HG02885 (cell line): ENCODE data around the gene SS18L1.
"Not testable (repeated sequence)": the region's sequence is repeated elsewhere in the genome, so short reads cannot be mapped to it uniquely, and the experiment has no call there.

ENCODE experiments used
- ATAC-seq: cut with Tn5 transposase; IDR thresholded peaks from one replicate; pipeline ENCODE4 v1.9.1; 2021; ENCODE audit warnings: mild to moderate bottlenecking; ENCODE audit not compliant: unreplicated experiment, poor library complexity

SS18L1 gene, protein sequence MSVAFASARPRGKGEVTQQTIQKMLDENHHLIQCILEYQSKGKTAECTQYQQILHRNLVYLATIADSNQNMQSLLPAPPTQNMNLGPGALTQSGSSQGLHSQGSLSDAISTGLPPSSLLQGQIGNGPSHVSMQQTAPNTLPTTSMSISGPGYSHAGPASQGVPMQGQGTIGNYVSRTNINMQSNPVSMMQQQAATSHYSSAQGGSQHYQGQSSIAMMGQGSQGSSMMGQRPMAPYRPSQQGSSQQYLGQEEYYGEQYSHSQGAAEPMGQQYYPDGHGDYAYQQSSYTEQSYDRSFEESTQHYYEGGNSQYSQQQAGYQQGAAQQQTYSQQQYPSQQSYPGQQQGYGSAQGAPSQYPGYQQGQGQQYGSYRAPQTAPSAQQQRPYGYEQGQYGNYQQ

GRCh38 chr20:62143081-62143956 is at the start of gene SS18L1, which contains the start of gene PSMA7:
TSS of gene SS18L1 (plus strand) at chr20:62143769. CDS start at chr20:62143821, 52 bp downstream.
TSS of gene PSMA7 (minus strand) at chr20:62143394. CDS start at chr20:62143303, 91 bp downstream.
- ATAC-seq = peak; percentile 74

GRCh38 chr20:62096421-62097380 is 46.9 kb upstream of the SS18L1 start:
- no peak for ATAC-seq

DNA sequence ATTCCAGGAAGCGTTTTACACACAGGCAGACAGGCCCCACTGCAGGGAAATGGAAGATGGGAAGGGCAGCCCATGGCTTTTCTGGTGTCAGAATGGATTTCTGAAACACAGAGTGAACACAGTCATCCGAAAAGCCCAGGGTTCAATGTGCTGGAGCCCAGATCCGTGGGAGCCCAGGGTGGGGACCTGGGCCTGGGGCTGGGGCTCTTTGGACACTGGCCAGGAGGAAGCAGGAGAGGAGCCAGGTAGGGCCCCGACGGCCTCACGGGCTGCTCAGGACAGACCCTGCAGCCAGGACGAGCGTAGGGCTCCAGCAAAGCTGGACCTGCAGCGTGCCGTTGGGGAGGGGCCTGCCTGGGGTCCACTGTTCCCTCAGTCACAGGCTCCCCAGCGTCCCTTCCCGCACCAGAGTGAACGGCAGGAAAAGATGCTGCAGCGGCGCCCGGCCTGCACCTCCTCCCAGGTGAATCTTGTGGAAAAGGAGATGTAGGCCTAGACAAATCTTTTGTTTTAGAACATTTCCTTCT is 45.6 kb upstream of the SS18L1 start:
- no peak for ATAC-seq

- no peak for ATAC-seq
These were observed 42.5 kb upstream of the SS18L1 start for GRCh38 chr20:62101078-62101477.

DNA sequence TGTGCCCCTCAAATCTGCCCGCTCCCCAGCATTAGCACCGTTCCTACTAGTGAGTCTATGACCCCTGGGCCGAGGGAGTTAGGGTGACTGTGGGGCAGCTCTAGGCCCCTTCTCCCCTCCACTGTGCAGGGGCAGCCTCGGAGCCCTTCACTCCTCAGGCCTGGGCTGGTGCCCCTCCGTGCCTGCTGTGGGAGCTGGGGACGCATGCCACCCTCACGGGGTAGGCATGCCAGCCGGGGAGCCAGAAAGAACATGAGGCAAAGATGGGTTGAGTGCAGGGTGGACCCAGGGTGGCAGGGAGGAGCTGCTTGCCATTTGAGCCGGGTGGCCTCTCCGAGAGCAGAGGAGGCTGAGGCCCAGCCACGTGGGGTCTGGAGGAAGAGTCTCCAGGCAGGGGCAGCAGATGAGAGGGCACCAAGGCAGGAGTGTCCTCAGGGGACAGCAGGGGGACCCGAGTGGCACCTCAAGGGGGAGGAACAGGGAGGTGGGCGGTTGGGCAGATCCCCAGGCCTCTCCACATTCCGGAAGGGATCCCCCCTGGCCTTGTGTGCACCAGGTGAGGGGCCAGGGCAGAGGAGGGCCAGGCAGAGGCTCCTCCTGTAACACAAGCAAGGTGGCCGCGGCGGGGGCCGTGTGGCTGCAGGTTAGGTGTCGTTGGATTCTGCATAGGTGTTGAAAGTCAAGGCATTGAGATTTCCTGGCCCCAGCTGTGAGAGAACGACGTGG is 39.9 kb upstream of the SS18L1 start:
- no peak for ATAC-seq

GRCh38 chr20:62104234-62104789 is 39.3 kb upstream of the SS18L1 start:
- no peak for ATAC-seq

GRCh38 chr20:62104791-62105345 is 38.7 kb upstream of the SS18L1 start:
- ATAC-seq = no peak

DNA sequence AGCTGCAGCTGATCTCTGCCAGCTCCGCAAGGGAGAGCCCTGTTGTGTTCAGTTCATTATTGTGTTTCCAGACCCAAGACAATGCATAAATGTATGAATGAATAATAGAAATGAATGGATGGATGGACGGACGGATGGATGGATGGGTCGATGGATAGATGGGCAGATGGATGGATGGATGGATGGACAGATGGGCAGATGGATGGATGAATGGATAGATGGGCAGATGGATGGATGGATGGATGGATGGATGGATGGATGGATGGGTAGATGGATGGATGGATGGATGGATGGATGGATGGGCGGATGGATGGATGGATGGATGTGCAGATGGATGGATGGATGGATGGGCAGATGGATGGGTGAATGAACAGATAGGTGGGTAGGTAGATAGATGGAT is 38.0 kb upstream of the SS18L1 start:
- ATAC-seq = no peak

DNA sequence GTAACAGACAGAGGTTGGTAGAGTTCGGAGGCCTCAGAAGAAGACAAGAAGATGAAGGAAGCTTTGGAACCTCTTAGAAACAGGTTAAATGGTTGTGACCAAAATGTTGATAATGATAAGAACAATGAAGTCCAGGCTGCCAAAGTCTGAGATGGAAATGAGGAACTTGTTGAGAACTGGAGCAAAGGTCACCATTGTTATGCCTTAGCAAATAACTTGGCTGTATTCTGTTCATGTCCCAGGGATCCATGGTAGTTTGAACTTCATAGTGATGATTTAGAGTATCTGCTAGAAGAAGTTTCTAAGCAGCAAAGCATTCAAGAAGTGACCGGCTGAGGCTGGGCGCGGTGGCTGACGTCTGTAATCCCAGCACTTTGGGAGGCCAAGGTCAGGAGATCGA is 32.4 kb upstream of the SS18L1 start:
- ATAC-seq = no peak

DNA sequence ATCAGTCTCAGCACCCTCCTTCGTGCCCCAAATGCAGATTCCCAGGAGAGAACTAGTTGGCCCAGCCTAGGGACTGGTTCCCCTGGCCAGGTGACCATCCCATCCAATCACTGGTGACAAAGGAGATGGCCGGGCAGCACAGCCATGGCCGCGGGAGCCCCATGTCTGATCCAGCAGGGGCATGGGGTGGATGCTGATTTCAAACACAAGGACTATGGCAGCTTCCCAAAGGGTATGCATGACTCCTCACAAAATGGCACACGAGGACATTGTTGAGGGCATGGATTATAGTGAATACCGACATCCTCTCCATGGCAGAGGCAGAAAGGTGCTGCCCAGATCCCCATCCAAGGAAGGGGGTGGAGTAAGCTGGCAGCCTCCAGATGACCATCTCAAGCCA is 31.2 kb upstream of the SS18L1 start:
- no peak for ATAC-seq

DNA sequence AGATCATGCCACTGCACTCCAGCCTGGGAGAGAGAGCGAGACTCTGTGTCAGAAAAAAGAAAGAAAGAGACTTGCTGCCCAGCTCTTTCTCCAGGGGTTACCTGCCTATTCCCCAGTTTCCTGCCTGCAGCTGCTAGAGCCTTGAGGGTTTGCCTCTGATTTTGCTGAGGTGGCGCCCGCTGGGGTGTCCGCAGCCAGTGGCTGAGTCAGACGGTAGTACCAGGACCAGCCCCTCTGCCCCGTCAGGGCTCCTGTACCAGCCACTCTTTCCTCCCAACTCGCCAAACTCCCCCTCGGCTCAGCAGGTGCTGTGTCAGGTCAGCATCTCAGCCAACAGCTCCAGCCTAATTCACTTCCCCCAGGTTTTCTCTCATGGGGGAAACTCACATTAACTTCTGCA is 28.7 kb upstream of the SS18L1 start:
- no peak for ATAC-seq

DNA sequence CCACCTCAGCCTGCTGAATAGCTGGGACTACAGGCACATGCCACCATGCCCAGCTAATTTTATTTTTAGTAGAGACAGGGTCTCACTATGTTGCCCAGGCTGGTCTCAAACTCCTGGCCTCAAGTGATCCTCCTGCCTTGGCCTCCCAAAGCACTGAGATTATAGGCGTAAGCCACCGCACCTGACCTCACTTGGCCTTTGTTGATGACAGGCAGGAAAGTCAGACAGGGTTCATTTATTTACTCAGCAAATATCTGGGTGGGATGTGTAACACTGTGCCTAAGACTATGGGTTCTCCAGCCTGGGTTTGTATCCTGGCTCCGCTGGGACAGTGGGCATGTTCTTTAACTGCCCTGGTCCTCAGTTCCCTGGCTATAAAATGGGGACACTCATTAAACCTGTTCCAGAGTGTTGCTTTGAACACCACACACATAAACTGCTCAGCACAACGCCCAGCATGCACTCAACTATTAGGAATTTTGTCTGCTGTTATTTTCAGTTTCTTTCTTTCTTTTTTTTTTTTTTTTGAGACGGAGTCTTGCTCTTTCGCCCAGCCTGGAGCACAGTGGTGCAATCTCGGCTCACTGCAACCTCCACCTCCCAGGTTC is 27.7 kb upstream of the SS18L1 start:
- ATAC-seq = not testable (repeated sequence)

- no peak for ATAC-seq
These were observed 26.8 kb upstream of the SS18L1 start for GRCh38 chr20:62116558-62117361.

- ATAC-seq = no peak
These were observed 26.3 kb upstream of the SS18L1 start for GRCh38 chr20:62117362-62117646.

DNA sequence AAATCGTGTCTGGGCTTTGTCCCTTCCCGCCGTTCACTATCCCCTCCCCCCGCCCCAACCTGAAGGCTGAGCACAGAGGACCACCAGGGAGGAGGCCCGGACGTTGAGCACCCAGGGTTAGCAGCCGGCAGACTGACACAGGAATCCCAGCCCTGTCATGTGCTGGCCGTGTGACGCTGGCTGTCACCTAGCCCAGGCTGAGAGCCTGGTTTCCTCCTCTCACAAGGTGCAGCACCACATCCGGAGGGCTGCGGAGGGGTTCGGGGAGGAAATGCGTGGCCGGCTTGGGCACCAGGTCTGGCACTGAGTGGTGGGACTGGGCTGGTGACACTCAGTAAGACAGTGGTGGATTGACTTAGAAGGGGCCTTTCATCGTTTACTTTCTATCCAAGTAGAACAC is 25.9 kb upstream of the SS18L1 start:
- ATAC-seq = no peak

GRCh38 chr20:62118113-62119043 is 25.2 kb upstream of the SS18L1 start:
- ATAC-seq = no peak

DNA sequence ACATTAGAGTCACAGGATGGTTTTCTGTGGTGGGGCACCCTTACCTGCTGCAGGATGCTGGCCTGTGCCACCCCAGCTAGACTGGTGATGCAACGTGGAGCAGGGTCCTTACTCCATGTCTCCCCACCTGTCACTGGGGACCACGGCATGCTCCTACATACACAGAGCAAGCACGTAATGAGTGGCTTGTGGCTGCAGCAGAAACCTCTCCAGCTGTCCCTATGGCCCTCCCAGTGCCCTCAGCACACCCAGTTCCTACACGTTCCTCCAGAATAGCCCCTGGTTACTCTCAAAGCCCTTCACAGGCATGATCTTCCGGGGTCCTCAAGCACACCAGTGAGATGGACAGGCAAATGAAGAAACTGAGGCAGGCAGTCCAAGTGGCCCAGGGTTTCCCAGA is 24.5 kb upstream of the SS18L1 start:
- ATAC-seq = no peak
